ENCODE measurements around the gene LTF. TPM values are rescaled to one million over a fixed set of nuclear protein-coding genes. Genes with fewer than 3 reads are reported as not detected.

LTF gene
- total RNA-seq, 2 experiments from 2014 or later, result not detected

GRCh38 chr3:46453526-46454208, 11.0 kb downstream of the LTF start:
- Mint-ChIP-seq H3K4me3 (no peak overlapping the region), H3K4me1 (ENCODE audit: low read depth) (no peaks in the 10 kb centered on the region)
- CTCF ChIA-PET, result interaction anchor here (1.3 kb wide), 1 partner anchor 35 kb away, joined by 3 read pairs; no protein-coding TSS in a partner anchor

GRCh38 chr3:46449755-46450552, 14.8 kb downstream of the LTF start:
- H3K4me1 ChIP-seq (ENCODE audit: insufficient read depth, low read length), result no peaks in the 10 kb centered on the region
- H3K36me3 Mint-ChIP-seq (ENCODE audit: low read depth), result no peaks in the 10 kb centered on the region
- H3K4me1 Mint-ChIP-seq (ENCODE audit: low read depth), result no peaks in the 10 kb centered on the region
- no peaks in the 10 kb centered on the region for H3K9me3 ChIP-seq (ENCODE audit: control insufficient read depth in 1 of 2, insufficient read depth in 1 of 2, low read length in 2 of 2)
- H3K27me3 ChIP-seq (ENCODE audit: control insufficient read depth in 1 of 2, insufficient read depth in 2 of 2, low read length in 2 of 2), result no peaks in the 10 kb centered on the region
- no peak overlapping the region for H3K4me3 Mint-ChIP-seq
- no peak overlapping the region for H3K27ac ChIP-seq (ENCODE audit: low read depth in 1 of 2, low read length in 2 of 2)
- ChIA-PET CTCF (interaction anchor here (1.0 kb wide), 1 partner anchor 38 kb away, joined by 3 read pairs; no protein-coding TSS in a partner anchor), POLR2A (no interaction called here)
- H3K4me3 ChIP-seq (ENCODE audit: low read length), result no peak overlapping the region
- no peaks in the 10 kb centered on the region for H3K27me3 Mint-ChIP-seq
- no peaks in the 10 kb centered on the region for H3K36me3 ChIP-seq (ENCODE audit: insufficient read depth, low read length)
- no peak overlapping the region for H3K27ac Mint-ChIP-seq
- H3K9me3 Mint-ChIP-seq, result no peaks in the 10 kb centered on the region
- ATAC-seq (ENCODE audit: poor library complexity) (no peak), DNase-seq (no peak)
- TF ChIP-seq CTCF (IDR thresholded peaks at IDR 0.05), result peak; percentile 49
- intact Hi-C loops (cut with DNase I, micrococcal nuclease), result no loop called here

More at GRCh38 chr3:46453526-46454208, 11.0 kb downstream of the LTF start:
- Histone ChIP-seq H3K4me1 (ENCODE audit: insufficient read depth, low read length) (no peaks in the 10 kb centered on the region), H3K27me3 (ENCODE audit: control insufficient read depth in 1 of 2, insufficient read depth in 2 of 2, low read length in 2 of 2) (no peaks in the 10 kb centered on the region), H3K27ac (ENCODE audit: low read depth in 1 of 2, low read length in 2 of 2) (no peak overlapping the region), H3K4me3 (ENCODE audit: low read length) (no peak overlapping the region), H3K9me3 (ENCODE audit: control insufficient read depth in 1 of 2, insufficient read depth in 1 of 2, low read length in 2 of 2) (peaks cover 0 to 10% of the 10 kb centered on the region in 2 experiments), H3K36me3 (ENCODE audit: insufficient read depth, low read length) (no peaks in the 10 kb centered on the region)
- intact Hi-C loops (cut with DNase I, micrococcal nuclease), result no loop called here
- H3K27ac Mint-ChIP-seq, result no peak overlapping the region
- H3K9me3 Mint-ChIP-seq, result no peaks in the 10 kb centered on the region
- no peak for DNase-seq
- TF ChIP-seq CTCF (IDR thresholded peaks at IDR 0.05), result no peak
- POLR2A ChIA-PET, result no interaction called here
- no peaks in the 10 kb centered on the region for H3K36me3 Mint-ChIP-seq (ENCODE audit: low read depth)
- no peak for ATAC-seq (ENCODE audit: poor library complexity)
- no peaks in the 10 kb centered on the region for H3K27me3 Mint-ChIP-seq

GRCh38 chr3:46448721-46449120, 16.0 kb downstream of the LTF start:
- ATAC-seq (ENCODE audit: poor library complexity), result no peak
- no peak overlapping the region for H3K4me3 Mint-ChIP-seq

More at GRCh38 chr3:46448721-46449120, 16.0 kb downstream of the LTF start:
- Histone ChIP-seq H3K27ac (ENCODE audit: low read depth in 1 of 2, low read length in 2 of 2) (no peak overlapping the region), H3K4me3 (ENCODE audit: low read length) (no peak overlapping the region), H3K9me3 (ENCODE audit: control insufficient read depth in 1 of 2, insufficient read depth in 1 of 2, low read length in 2 of 2) (no peaks in the 10 kb centered on the region), H3K4me1 (ENCODE audit: insufficient read depth, low read length) (no peaks in the 10 kb centered on the region), H3K36me3 (ENCODE audit: insufficient read depth, low read length) (no peaks in the 10 kb centered on the region), H3K27me3 (ENCODE audit: control insufficient read depth in 1 of 2, insufficient read depth in 2 of 2, low read length in 2 of 2) (no peaks in the 10 kb centered on the region)
- Mint-ChIP-seq H3K27ac (no peak overlapping the region), H3K9me3 (no peaks in the 10 kb centered on the region), H3K27me3 (no peaks in the 10 kb centered on the region), H3K36me3 (ENCODE audit: low read depth) (no peaks in the 10 kb centered on the region), H3K4me1 (ENCODE audit: low read depth) (no peaks in the 10 kb centered on the region)
- intact Hi-C loops (cut with DNase I, micrococcal nuclease), result no loop called here
- CTCF ChIA-PET, result no interaction called here
- no peak for TF ChIP-seq CTCF (IDR thresholded peaks at IDR 0.05)
- POLR2A ChIA-PET, result no interaction called here
- DNase-seq, result no peak
